Measurements from ENCODE around the gene PATL2.

DNA sequence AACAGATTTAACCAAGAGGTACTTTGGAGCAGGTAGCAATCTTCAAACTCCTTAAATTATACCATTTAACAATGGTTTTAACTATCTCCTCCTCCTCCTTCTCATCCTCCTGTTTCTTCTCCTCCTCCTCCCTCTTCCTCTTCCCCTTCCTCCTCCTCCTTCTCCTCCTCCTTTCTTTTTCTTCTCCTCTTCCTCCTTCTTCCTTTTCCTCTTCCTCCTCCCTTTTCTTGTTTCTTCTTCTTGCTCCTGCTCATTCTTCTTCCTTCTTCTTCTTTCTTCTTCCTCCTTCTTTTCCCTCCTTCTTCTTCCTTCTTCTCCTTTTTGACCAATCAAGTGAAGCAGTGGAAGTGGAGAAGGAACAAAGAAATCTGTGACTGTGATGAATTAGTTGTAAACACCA, 14.1 kb downstream of the PATL2 start:
- TF ChIP-seq CTCF (IDR thresholded peaks at IDR 0.05) (no peak), POLR2A (IDR thresholded peaks at IDR 0.05) (no peak)
